ENCODE data around the gene TTYH3. TPM values are rescaled to one million over a fixed set of nuclear protein-coding genes. Genes with fewer than 3 reads are reported as not detected.

The TTYH3 gene
- total RNA-seq, 1 experiment from 2014 or later = 122 TPM

- Histone ChIP-seq H2BK5ac (ENCODE audit: insufficient read length, low read length) (no peak overlapping the region), H3K79me2 (ENCODE audit: insufficient read depth, low read length) (no peaks in the 10 kb centered on the region), H3K4me2 (ENCODE audit: insufficient read depth, insufficient read length, low read length) (no peak overlapping the region), H3K4ac (ENCODE audit: low read depth, low read length) (no peak overlapping the region), H3K23ac (ENCODE audit: insufficient read length, low read depth, low read length) (no peak overlapping the region), H4K91ac (ENCODE audit: insufficient read length, low read depth, low read length) (no peak overlapping the region), H4K5ac (ENCODE audit: insufficient read length, low read depth, low read length) (no peak overlapping the region), H3K18ac (ENCODE audit: insufficient read length, low read depth, low read length) (no peak overlapping the region), H2BK120ac (ENCODE audit: low read depth, low read length, poor library complexity, severe bottlenecking) (no peak overlapping the region), H2BK20ac (ENCODE audit: low read depth, low read length, poor library complexity, severe bottlenecking) (no peak overlapping the region), H3K79me1 (ENCODE audit: insufficient read depth, low read depth, low read length, poor library complexity, severe bottlenecking) (no peaks in the 10 kb centered on the region), H2AK5ac (ENCODE audit: insufficient read length, low read length) (no peak overlapping the region), H3K9me3 (ENCODE audit: control insufficient read depth, low read depth, low read length) (no peaks in the 10 kb centered on the region), H3K14ac (ENCODE audit: insufficient read depth, low read length) (no peak overlapping the region), H3K23me2 (ENCODE audit: insufficient read length, low read depth, low read length, poor library complexity, severe bottlenecking) (no peaks in the 10 kb centered on the region), H2BK12ac (ENCODE audit: insufficient read length, low read depth, low read length) (no peak overlapping the region), H2BK15ac (ENCODE audit: low read depth, low read length) (no peak overlapping the region), H3K27me3 (ENCODE audit: insufficient read depth, low read length) (no peaks in the 10 kb centered on the region), H4K20me1 (ENCODE audit: control insufficient read depth, insufficient read depth, insufficient read length) (no peaks in the 10 kb centered on the region), H3T11ph (ENCODE audit: low read length) (no peak overlapping the region), H3K9ac (ENCODE audit: extremely low read depth, insufficient read length, low read length) (no peak overlapping the region), H3K4me1 (ENCODE audit: insufficient read depth, low read length) (peaks cover 9% of the 10 kb centered on the region; the same call in 1 of the 2 replicates), H3K27ac (ENCODE audit: insufficient read length, low read depth, low read length) (no peak overlapping the region), H4K8ac (replicated peaks; ENCODE audit: insufficient read length, low read depth, low read length) (no peak overlapping the region), H2AFZ (ENCODE audit: low read length) (no peak overlapping the region), H3K56ac (ENCODE audit: insufficient read length, low read depth, low read length) (no peak overlapping the region)
- H3K36me3 Mint-ChIP-seq (ENCODE audit: insufficient read depth in 1 of 3, low read depth in 3 of 3) = no peaks in the 10 kb centered on the region; a peak in 1 of 7 replicates
- H3K27ac Mint-ChIP-seq = peak overlapping the region in 2 of 3 experiments; percentile 74 to 84; a peak in 5 of 7 replicates
- peak; percentile 63 for DNase-seq
- H3K4me3 Mint-ChIP-seq = no peak overlapping the region
- no peak for TF ChIP-seq CTCF (conservative IDR thresholded peaks at IDR 0.05)
- H3K9me3 Mint-ChIP-seq = no peaks in the 10 kb centered on the region; a peak in 2 of 5 replicates
- peaks cover 3% of the 10 kb centered on the region; the same call in 1 of the 2 replicates for H3K27me3 Mint-ChIP-seq (ENCODE audit: low read depth)
- peaks cover 33 to 41% of the 10 kb centered on the region in 2 experiments for H3K4me1 Mint-ChIP-seq
- no CpG with 5 or more reads among the region's 19 CpGs for WGBS (ENCODE audit: extremely low coverage, insufficient read length, low lambda C conversion rate)
Observed at GRCh38 chr7:2613098-2613930, 18.5 kb upstream of the TTYH3 start.
